H1 (cell line): Measurements from ENCODE around the gene ZNF646.

ENCODE experiments used
- ATF2 ChIP-seq: IDR thresholded peaks from 2 replicates; pipeline ENCODE4 v1.6.1; 2012; ENCODE audit warnings: low read length, inconsistent platforms
- CREB1 ChIP-seq: IDR thresholded peaks from 2 replicates; pipeline ENCODE4 v1.6.1; 2012; ENCODE audit warnings: inconsistent platforms
- CTCF ChIP-seq, 3 experiments: IDR thresholded peaks; 1 replicate in 2 of 3; 2 replicates in 1 of 3; pipeline versions ENCODE4 v1.5.1 to v1.6.1; 2011; ENCODE audit warnings: low read length in 3 of 3, mild to moderate bottlenecking in 3 of 3, inconsistent platforms in 2 of 3, low read depth in 1 of 3, moderate library complexity in 1 of 3; ENCODE audit not compliant: insufficient read depth in 1 of 3; ENCODE audit errors: control extremely low read depth in 1 of 3
- HDAC6 ChIP-seq: IDR thresholded peaks from one replicate; pipeline ENCODE4 v1.7.1; 2012; ENCODE audit warnings: low read depth, mild to moderate bottlenecking, inconsistent platforms, low read length, moderate library complexity
- KDM1A ChIP-seq: fragments of 200-600, 300-600 bp; sonication (generic); IDR thresholded peaks from 2 replicates; pipeline ENCODE4 v1.7.1; 2016; ENCODE audit warnings: mild to moderate bottlenecking, low read length, borderline replicate concordance
- KDM5A ChIP-seq: fragments of 200-600 bp; IDR thresholded peaks from 2 replicates; pipeline ENCODE4 v1.7.1; 2012; ENCODE audit warnings: mild to moderate bottlenecking, low read length, inconsistent platforms, mixed read lengths
- MAX ChIP-seq: IDR thresholded peaks from 2 replicates; pipeline ENCODE4 v1.6.1; 2012; ENCODE audit warnings: inconsistent platforms
- NANOG ChIP-seq: IDR thresholded peaks from 2 replicates; pipeline ENCODE4 v1.6.1; 2011; ENCODE audit warnings: low read length, low read depth, mild to moderate bottlenecking, inconsistent platforms; ENCODE audit not compliant: insufficient read depth, poor library complexity, severe bottlenecking
- POLR2A ChIP-seq, 2 experiments: IDR thresholded peaks; 1 replicate in 1 of 2; 2 replicates in 1 of 2; pipeline ENCODE4 v1.6.1; 2011; ENCODE audit warnings: low read depth in 2 of 2, low read length in 2 of 2, mild to moderate bottlenecking in 2 of 2; ENCODE audit errors: control extremely low read depth in 1 of 2
- SIN3A ChIP-seq, 2 experiments: IDR thresholded peaks in 1 of 2; conservative IDR thresholded peaks in 1 of 2; 2 replicates each; pipeline ENCODE4 v1.6.1; 2011 to 2012; ENCODE audit warnings: low read length in 2 of 2, improper control_type of control experiment in 1 of 2, low read depth in 1 of 2, mild to moderate bottlenecking in 1 of 2
- TAF1 ChIP-seq: IDR thresholded peaks from 2 replicates; pipeline ENCODE4 v1.6.1; 2011; ENCODE audit warnings: mild to moderate bottlenecking, low read depth, low read length
- TEAD4 ChIP-seq: IDR thresholded peaks from 2 replicates; pipeline ENCODE4 v1.6.1; 2012; ENCODE audit warnings: low read depth, low read length, inconsistent platforms, mixed read lengths
- ZNF274 ChIP-seq: IDR thresholded peaks from 2 replicates; pipeline ENCODE4 v1.7.0; 2012; ENCODE audit warnings: low read length, borderline replicate concordance; ENCODE audit errors: extremely low read depth

GRCh38 chr16:31090540-31090939, 16.3 kb downstream of the ZNF646 start:
- TF ChIP-seq TAF1 (no peak), CTCF (IDR thresholded peaks at IDR 0.05; ENCODE audit: control extremely low read depth in 1 of 3, insufficient read depth in 1 of 3, low read depth in 1 of 3, low read length in 3 of 3) (no peak), NANOG (no peak), POLR2A (IDR thresholded peaks at IDR 0.05; ENCODE audit: control extremely low read depth in 1 of 2, low read depth in 2 of 2, low read length in 2 of 2) (no peak), KDM1A (no peak), TEAD4 (no peak), SIN3A (conservative IDR thresholded peaks at IDR 0.05 in 1 of 2, IDR thresholded peaks at IDR 0.05 in 1 of 2; ENCODE audit: low read depth in 1 of 2, low read length in 2 of 2) (no peak), CREB1 (no peak), HDAC6 (no peak), MAX (no peak), ATF2 (no peak), KDM5A (no peak), ZNF274 (no peak)
